HepG2 (cell line): ENCODE measurements around the gene ZER1. TPM values are rescaled to one million over a fixed set of nuclear protein-coding genes. Genes with fewer than 3 reads are reported as not detected.
A peak's percentile ranks its signal among the peaks of the same experiment; 100 is the strongest.

Experiments
- FLYWCH1 ChIP-seq: sonication (generic); formaldehyde crosslinking; IDR thresholded peaks from 2 replicates; pipeline ENCODE4 v1.8.1; 2023; ENCODE audit warnings: mild to moderate bottlenecking, missing genetic modification reagents
- GLMP ChIP-seq: sonication (generic); formaldehyde crosslinking; IDR thresholded peaks from 2 replicates; pipeline ENCODE4 v1.9.0; 2021; ENCODE audit warnings: missing genetic modification reagents, mild to moderate bottlenecking, borderline replicate concordance
- HDAC6 ChIP-seq: fragments of 200-600 bp; sonication (generic); IDR thresholded peaks from 2 replicates; pipeline ENCODE4 v1.7.0; 2017; ENCODE audit warnings: mild to moderate bottlenecking, antibody characterized with exemption, low read length, low read depth
- IKZF5 ChIP-seq: IDR thresholded peaks from 2 replicates; pipeline ENCODE4 v1.6.1; 2018; ENCODE audit warnings: missing genetic modification reagents, mild to moderate bottlenecking, missing compliant biosample characterization
- RXRB ChIP-seq: IDR thresholded peaks from 2 replicates; pipeline ENCODE4 v1.6.1; 2016; ENCODE audit warnings: borderline replicate concordance, missing genetic modification reagents, missing compliant biosample characterization
- SAP130 ChIP-seq: IDR thresholded peaks from 2 replicates; pipeline ENCODE4 v1.6.1; 2016; ENCODE audit warnings: low read depth
- ZNF225 ChIP-seq: sonication (generic); formaldehyde crosslinking; IDR thresholded peaks from 2 replicates; pipeline ENCODE4 v1.4.0; 2020; ENCODE audit warnings: mild to moderate bottlenecking, missing genetic modification reagents
- ZNF280B ChIP-seq: sonication (generic); formaldehyde crosslinking; IDR thresholded peaks from 2 replicates; pipeline ENCODE4 v1.5.0; 2020; ENCODE audit warnings: missing genetic modification reagents, mild to moderate bottlenecking, borderline replicate concordance
- ZNF432 ChIP-seq: sonication (generic); formaldehyde crosslinking; IDR thresholded peaks from 2 replicates; pipeline ENCODE4 v1.5.0; 2020; ENCODE audit warnings: missing genetic modification reagents, mild to moderate bottlenecking, borderline replicate concordance
- ZNF460 ChIP-seq: sonication (generic); formaldehyde crosslinking; IDR thresholded peaks from 2 replicates; pipeline ENCODE4 v1.5.1; 2020; ENCODE audit warnings: missing genetic modification reagents, mild to moderate bottlenecking, borderline replicate concordance
- ZNF556 ChIP-seq: sonication (generic); formaldehyde crosslinking; IDR thresholded peaks from 2 replicates; pipeline ENCODE4 v1.4.0; 2020; ENCODE audit warnings: mild to moderate bottlenecking, missing genetic modification reagents, borderline replicate concordance
- ZNF652 ChIP-seq: IDR thresholded peaks from 2 replicates; pipeline ENCODE4 v1.6.1; 2016; ENCODE audit warnings: low read depth, borderline replicate concordance
- ZNF674 ChIP-seq: sonication (generic); formaldehyde crosslinking; IDR thresholded peaks from 2 replicates; pipeline ENCODE4 v1.5.0; 2020; ENCODE audit warnings: low read depth, mild to moderate bottlenecking, missing genetic modification reagents
- polyA plus RNA-seq, 8 experiments: library from polyadenylated mRNA; depleted of rRNA in 3 of 8; stranded (reverse) in 7 of 8; unstranded in 1 of 8; fragments of >200 nt; fragmentation: Illumina TruSeq in 4 of 8; extraction: Trizol in 4 of 8; gene quantifications; 2 replicates each; pipeline versions ENCODE4 v1.2.1 to v1.2.3, GENCODE V29; 2011 to 2016; ENCODE audit warnings: low read depth in 4 of 8, missing spikeins in 1 of 8, mixed read lengths in 1 of 8; ENCODE audit not compliant: insufficient read depth in 1 of 8
- total RNA-seq, 5 experiments: library from RNA; depleted of rRNA; stranded (reverse); fragments of >200 nt; fragmentation: Illumina TruSeq; extraction: Trizol; gene quantifications; 2 replicates each; pipeline ENCODE4 v1.2.3, GENCODE V29; 2016; ENCODE audit warnings: low read depth in 1 of 5
- TF ChIP-seq, protein P1 (sequence below): sonication (generic); formaldehyde crosslinking; IDR thresholded peaks from 2 replicates; pipeline ENCODE4 v1.8.1; 2023; ENCODE audit warnings: mild to moderate bottlenecking, missing genetic modification reagents
- TF ChIP-seq, protein P2 (sequence below): sonication (generic); formaldehyde crosslinking; IDR thresholded peaks from 2 replicates; pipeline ENCODE4 v1.5.0; 2020; ENCODE audit warnings: mild to moderate bottlenecking, missing genetic modification reagents, borderline replicate concordance
- TF ChIP-seq, protein P3 (sequence below): sonication (generic); formaldehyde crosslinking; IDR thresholded peaks from 2 replicates; pipeline ENCODE4 v1.5.1; 2020; ENCODE audit warnings: mild to moderate bottlenecking, missing genetic modification reagents, moderate library complexity

The ZER1 gene
- total and polyA plus RNA-seq, 2 of the 13 experiments (the other 11 are each of a cell fraction or from before 2014, with no cell fraction given): 7.7 to 40.0 TPM

DNA sequence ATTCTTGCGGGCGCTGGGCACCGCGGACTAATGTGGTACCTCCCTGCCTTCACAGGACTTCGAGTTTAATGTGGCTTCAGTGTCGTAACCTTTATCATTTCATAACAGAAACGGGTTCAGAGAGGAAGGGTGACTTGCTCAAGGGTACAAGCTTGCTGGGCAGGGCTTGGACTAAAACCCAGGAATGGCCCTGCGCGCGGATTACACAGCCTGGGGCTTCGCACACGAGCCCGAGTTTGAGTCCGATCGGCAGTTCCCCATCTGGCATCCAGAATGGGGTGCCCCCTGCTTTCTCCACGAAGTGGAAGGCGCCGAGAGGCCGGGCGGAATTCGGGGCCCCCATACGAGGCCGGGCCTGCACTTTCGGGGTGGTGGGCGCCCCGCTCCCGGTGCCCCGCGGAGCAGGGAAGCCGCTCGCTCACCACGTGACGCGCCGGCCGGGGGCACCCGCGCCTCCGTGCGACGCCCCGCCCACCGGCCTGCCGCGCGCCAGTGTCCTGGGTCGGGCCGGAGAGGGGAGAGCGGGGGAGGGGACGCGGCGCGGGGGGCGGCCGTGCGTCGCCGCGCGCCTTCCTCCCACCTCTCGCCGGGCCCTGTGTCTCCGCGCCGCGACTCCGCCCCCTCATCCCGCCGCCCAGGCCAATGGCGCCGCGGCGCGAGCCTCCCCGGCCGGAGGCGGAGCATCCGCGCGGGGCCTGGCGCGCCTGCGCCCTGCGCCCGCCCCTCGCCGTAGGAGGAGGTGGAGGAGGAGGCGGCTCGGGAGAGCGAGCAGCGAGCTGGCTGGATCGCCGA lies 83.0 kb downstream of the ZER1 start, which contains the start of gene SET (continued):
- TF ChIP-seq, protein P1, sequence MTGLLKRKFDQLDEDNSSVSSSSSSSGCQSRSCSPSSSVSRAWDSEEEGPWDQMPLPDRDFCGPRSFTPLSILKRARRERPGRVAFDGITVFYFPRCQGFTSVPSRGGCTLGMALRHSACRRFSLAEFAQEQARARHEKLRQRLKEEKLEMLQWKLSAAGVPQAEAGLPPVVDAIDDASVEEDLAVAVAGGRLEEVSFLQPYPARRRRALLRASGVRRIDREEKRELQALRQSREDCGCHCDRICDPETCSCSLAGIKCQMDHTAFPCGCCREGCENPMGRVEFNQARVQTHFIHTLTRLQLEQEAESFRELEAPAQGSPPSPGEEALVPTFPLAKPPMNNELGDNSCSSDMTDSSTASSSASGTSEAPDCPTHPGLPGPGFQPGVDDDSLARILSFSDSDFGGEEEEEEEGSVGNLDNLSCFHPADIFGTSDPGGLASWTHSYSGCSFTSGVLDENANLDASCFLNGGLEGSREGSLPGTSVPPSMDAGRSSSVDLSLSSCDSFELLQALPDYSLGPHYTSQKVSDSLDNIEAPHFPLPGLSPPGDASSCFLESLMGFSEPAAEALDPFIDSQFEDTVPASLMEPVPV (CRISPR knock-in tag): 0 out of 2 replicates have a peak, but pooled peaks have one; percentile 53
- TF ChIP-seq IKZF5: peak; percentile 52; the same call in 1 of the 2 replicates
- TF ChIP-seq FLYWCH1: peak; percentile 50; the same call in 1 of the 2 replicates
- TF ChIP-seq ZNF432: no peak
- peak; percentile 69; the same call in 1 of the 2 replicates for TF ChIP-seq ZNF280B (CRISPR knock-in tag)
- TF ChIP-seq, protein P2, sequence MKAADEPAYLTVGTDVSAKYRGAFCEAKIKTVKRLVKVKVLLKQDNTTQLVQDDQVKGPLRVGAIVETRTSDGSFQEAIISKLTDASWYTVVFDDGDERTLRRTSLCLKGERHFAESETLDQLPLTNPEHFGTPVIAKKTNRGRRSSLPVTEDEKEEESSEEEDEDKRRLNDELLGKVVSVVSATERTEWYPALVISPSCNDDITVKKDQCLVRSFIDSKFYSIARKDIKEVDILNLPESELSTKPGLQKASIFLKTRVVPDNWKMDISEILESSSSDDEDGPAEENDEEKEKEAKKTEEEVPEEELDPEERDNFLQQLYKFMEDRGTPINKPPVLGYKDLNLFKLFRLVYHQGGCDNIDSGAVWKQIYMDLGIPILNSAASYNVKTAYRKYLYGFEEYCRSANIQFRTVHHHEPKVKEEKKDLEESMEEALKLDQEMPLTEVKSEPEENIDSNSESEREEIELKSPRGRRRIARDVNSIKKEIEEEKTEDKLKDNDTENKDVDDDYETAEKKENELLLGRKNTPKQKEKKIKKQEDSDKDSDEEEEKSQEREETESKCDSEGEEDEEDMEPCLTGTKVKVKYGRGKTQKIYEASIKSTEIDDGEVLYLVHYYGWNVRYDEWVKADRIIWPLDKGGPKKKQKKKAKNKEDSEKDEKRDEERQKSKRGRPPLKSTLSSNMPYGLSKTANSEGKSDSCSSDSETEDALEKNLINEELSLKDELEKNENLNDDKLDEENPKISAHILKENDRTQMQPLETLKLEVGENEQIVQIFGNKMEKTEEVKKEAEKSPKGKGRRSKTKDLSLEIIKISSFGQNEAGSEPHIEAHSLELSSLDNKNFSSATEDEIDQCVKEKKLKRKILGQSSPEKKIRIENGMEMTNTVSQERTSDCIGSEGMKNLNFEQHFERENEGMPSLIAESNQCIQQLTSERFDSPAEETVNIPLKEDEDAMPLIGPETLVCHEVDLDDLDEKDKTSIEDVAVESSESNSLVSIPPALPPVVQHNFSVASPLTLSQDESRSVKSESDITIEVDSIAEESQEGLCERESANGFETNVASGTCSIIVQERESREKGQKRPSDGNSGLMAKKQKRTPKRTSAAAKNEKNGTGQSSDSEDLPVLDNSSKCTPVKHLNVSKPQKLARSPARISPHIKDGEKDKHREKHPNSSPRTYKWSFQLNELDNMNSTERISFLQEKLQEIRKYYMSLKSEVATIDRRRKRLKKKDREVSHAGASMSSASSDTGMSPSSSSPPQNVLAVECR (CRISPR knock-in tag): peak; percentile 62; the same call in 1 of the 2 replicates
- TF ChIP-seq ZNF556: peak; percentile 76; the same call in 1 of the 2 replicates
- 0 out of 2 replicates have a peak, but pooled peaks have one; percentile 25 for TF ChIP-seq ZNF225 (CRISPR knock-in tag)
- TF ChIP-seq, protein P3, sequence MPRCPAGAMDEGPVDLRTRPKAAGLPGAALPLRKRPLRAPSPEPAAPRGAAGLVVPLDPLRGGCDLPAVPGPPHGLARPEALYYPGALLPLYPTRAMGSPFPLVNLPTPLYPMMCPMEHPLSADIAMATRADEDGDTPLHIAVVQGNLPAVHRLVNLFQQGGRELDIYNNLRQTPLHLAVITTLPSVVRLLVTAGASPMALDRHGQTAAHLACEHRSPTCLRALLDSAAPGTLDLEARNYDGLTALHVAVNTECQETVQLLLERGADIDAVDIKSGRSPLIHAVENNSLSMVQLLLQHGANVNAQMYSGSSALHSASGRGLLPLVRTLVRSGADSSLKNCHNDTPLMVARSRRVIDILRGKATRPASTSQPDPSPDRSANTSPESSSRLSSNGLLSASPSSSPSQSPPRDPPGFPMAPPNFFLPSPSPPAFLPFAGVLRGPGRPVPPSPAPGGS (CRISPR knock-in tag): peak; percentile 84
- TF ChIP-seq ZNF652 (CRISPR knock-in tag): no peak
- TF ChIP-seq ZNF460 (CRISPR knock-in tag): no peak
- TF ChIP-seq HDAC6: no peak
- 0 out of 2 replicates have a peak, but pooled peaks have one; percentile 45 for TF ChIP-seq ZNF674 (CRISPR knock-in tag)
- TF ChIP-seq GLMP (CRISPR knock-in tag): no peak
- peak; percentile 64 for TF ChIP-seq SAP130 (CRISPR knock-in tag)
- TF ChIP-seq RXRB: peak; percentile 7; the same call in 1 of the 2 replicates
